ENCODE data around the gene UIMC1. TPM values are rescaled to one million over a fixed set of nuclear protein-coding genes. Genes with fewer than 3 reads are reported as not detected.

The UIMC1 gene
- total and polyA plus RNA-seq, 2 of the 4 experiments (the other 2 are of a cell fraction): 19.5 to 27.6 TPM

DNA sequence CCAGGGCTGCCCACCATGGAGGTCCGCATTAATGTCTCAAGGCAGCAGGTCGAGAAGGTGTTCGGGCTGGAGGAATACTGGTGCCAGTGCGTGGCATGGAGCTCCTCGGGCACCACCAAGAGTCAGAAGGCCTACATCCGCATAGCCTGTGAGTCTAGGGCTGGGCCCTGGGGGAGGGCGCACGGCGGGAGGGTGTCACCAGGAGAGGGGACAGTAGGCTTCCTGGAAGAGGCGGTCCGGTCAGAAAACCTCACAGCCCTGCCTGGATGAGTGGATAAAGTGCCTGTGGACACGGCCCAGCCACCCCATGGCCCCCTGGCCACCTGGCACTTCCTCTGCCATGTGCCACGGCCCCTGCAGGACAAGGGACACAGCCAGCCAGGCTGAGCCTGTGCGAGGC, 138.5 kb downstream of the UIMC1 start:
- dilution Hi-C loops (cut with HindIII; ENCODE audit: low sequenced_read_pairs, unreplicated experiment) (no loop called here), in situ Hi-C loops (cut with MboI; ENCODE audit: low sequenced_read_pairs) (no loop called here), intact Hi-C loops (cut with micrococcal nuclease) (no loop called here)
- Histone ChIP-seq H4K5ac (ENCODE audit: low read depth, low read length) (no peak overlapping the region), H2BK20ac (ENCODE audit: low read depth, low read length) (no peak overlapping the region), H3K23ac (ENCODE audit: low read depth, low read length) (no peak overlapping the region), H2AK5ac (ENCODE audit: low read depth, low read length) (no peak overlapping the region), H3K4me3 (ENCODE audit: insufficient read depth, low read depth, low read length) (no peak overlapping the region), H3K79me1 (ENCODE audit: low read depth in 1 of 2, low read length in 2 of 2) (no peaks in the 10 kb centered on the region), H3K27me3 (ENCODE audit: control insufficient read depth, insufficient read depth, low read length) (peaks cover 51% of the 10 kb centered on the region), H3K36me3 (ENCODE audit: control insufficient read depth, insufficient read depth, low read length) (no peaks in the 10 kb centered on the region), H3K14ac (replicated peaks; ENCODE audit: low read depth, low read length) (no peak overlapping the region), H2BK120ac (ENCODE audit: low read depth, low read length) (no peak overlapping the region), H3K9ac (ENCODE audit: low read depth, low read length) (no peak overlapping the region), H3K4me1 (ENCODE audit: control insufficient read depth, insufficient read depth, low read length) (no peaks in the 10 kb centered on the region), H2BK5ac (ENCODE audit: low read depth, low read length, poor library complexity, severe bottlenecking) (no peak overlapping the region), H2AK9ac (replicated peaks; ENCODE audit: low read depth, low read length, poor library complexity) (no peak overlapping the region), H3K4me2 (ENCODE audit: low read depth, low read length) (no peak overlapping the region), H3K56ac (ENCODE audit: extremely low read depth, insufficient read depth, low read length) (no peak overlapping the region), H4K8ac (ENCODE audit: low read depth in 2 of 2, low read length in 2 of 2) (no peak overlapping the region), H3K27ac (ENCODE audit: insufficient read depth, low read length) (no peak overlapping the region), H3K4ac (ENCODE audit: low read depth, low read length) (no peak overlapping the region), H3K9me3 (ENCODE audit: control insufficient read depth, insufficient read depth, low read length) (no peaks in the 10 kb centered on the region), H2AFZ (replicated peaks; ENCODE audit: low read length, poor library complexity) (no peak overlapping the region), H3K18ac (ENCODE audit: low read depth, low read length) (no peak overlapping the region), H2BK15ac (ENCODE audit: low read depth, low read length) (no peak overlapping the region), H4K20me1 (ENCODE audit: insufficient read depth, low read length) (no peaks in the 10 kb centered on the region), H4K91ac (ENCODE audit: insufficient read depth, low read depth, low read length) (no peak overlapping the region), H3K9me1 (ENCODE audit: insufficient read depth, low read length) (no peaks in the 10 kb centered on the region)
- DNase-seq (no peak), ATAC-seq (ENCODE audit: low read depth) (no peak)
- BruUV-seq (replicated peaks): no TSS peak
- WGBS, 2 experiments (ENCODE audit: extremely low coverage in 2 of 2, insufficient read length in 1 of 2): 73% methylated on average over 13 of the region's 14 CpGs; no CpG with 5 or more reads in 1 of the 2 experiments
- CTCF ChIA-PET: no interaction called here
- TF ChIP-seq POLR2A (IDR thresholded peaks at IDR 0.05; ENCODE audit: low read depth, low read length): no peak
- POLR2A ChIA-PET (ENCODE audit: unreplicated experiment): no interaction called here

All from IMR-90 (cell line).